HCT116 (cell line): Measurements from ENCODE around the gene REXO5. TPM values are rescaled to one million over a fixed set of nuclear protein-coding genes. Genes with fewer than 3 reads are reported as not detected.

Experiments
- ATAC-seq: fragments of 200-7000 bp; cut with Tn5 transposase; 2 replicates; pipeline ENCODE4 v1.9.1; 2020; ENCODE audit warnings: mild to moderate bottlenecking, moderate library complexity
- Bru-seq: library from RNA; stranded (reverse); fragments of 400-500 nt; gene quantifications from one replicate; lab custom pipeline; 2021; lab: Mats Ljungman, UMichigan
- BruChase-seq, 2 experiments: library from RNA; stranded (reverse); fragments of 400-500 nt; gene quantifications; one replicate each; lab custom pipeline; 2021; lab: Mats Ljungman, UMichigan
- BruUV-seq: library from RNA; stranded (reverse); fragments of 400-500 nt; replicated peaks from 2 replicates; lab custom pipeline; 2021; lab: Mats Ljungman, UMichigan
- CTCF ChIA-PET: fragments of 300-600 bp; sonication (Branson Sonifier 250); formaldehyde crosslinking; loops from one replicate; lab custom pipeline; 2021; ENCODE audit warnings: antibody characterized with exemption; lab: Charles Lee
- POLR2A ChIA-PET: fragments of 300-600, 350-600 bp; sonication (Branson Sonifier 250); formaldehyde crosslinking; loops from one replicate; lab custom pipeline; 2021; ENCODE audit warnings: antibody characterized with exemption; lab: Charles Lee
- RAD21 ChIA-PET, 2 experiments: fragments of 300-600 bp; sonication (Branson Sonifier 250); formaldehyde crosslinking; loops; one replicate each; lab custom pipeline; 2023; ENCODE audit warnings: low total read pairs in 2 of 2; ENCODE audit not compliant: uncharacterized antibody in 2 of 2, unreplicated experiment in 2 of 2, low non-redundant PET in 1 of 2; lab: Charles Lee
- DNase-seq: peaks from one replicate; pipeline ENCODE4 v3.0.0-alpha.2; 2010; ENCODE audit warnings: low read depth, low spot score
- H2AFZ ChIP-seq: fragments of 200-600 bp; shearing (Covaris generic), sonication (generic); 2 replicates; pipeline ENCODE4 v1.6.1; 2017; ENCODE audit warnings: low read depth, mixed run types, mixed read lengths, antibody characterized with exemption, low read length; ENCODE audit not compliant: poor library complexity, severe bottlenecking
- H3K27ac ChIP-seq: 2 replicates; pipeline ENCODE4 v1.5.1; 2012; ENCODE audit warnings: low read depth, low read length
- H3K27me3 ChIP-seq: fragments of 200-600 bp; sonication (generic); 2 replicates; pipeline ENCODE4 v1.6.1; 2016; ENCODE audit warnings: mixed run types, low read length, mixed read lengths; ENCODE audit not compliant: insufficient read depth
- H3K36me3 ChIP-seq, 2 experiments: fragments of 200-500 bp in 1 of 2; fragments of 200-600 bp in 1 of 2; sonication (Bioruptor generic) in 1 of 2; sonication (generic) in 1 of 2; 2 replicates each; pipeline versions ENCODE4 v1.5.1 to v1.6.1; 2014 to 2016; ENCODE audit warnings: low read length in 2 of 2, inconsistent platforms in 1 of 2, mixed read lengths in 1 of 2, mixed run types in 1 of 2; ENCODE audit not compliant: insufficient read depth in 2 of 2, control insufficient read depth in 1 of 2
- H3K4me1 ChIP-seq, 2 experiments: fragments of 200-600 bp in 1 of 2; sonication (generic) in 1 of 2; 2 replicates each; pipeline versions ENCODE4 v1.5.1 to v1.6.1; 2012 to 2017; ENCODE audit warnings: low read length in 2 of 2, inconsistent platforms in 1 of 2, mild to moderate bottlenecking in 1 of 2, mixed read lengths in 1 of 2, mixed run types in 1 of 2, moderate library complexity in 1 of 2; ENCODE audit not compliant: insufficient read depth in 2 of 2, control insufficient read depth in 1 of 2
- H3K4me2 ChIP-seq: fragments of 200-600 bp; sonication (generic); 2 replicates; pipeline ENCODE4 v1.6.1; 2017; ENCODE audit warnings: mixed run types, low read length, mixed read lengths
- H3K4me3 ChIP-seq, 2 experiments: fragments of 200-600 bp in 1 of 2; sonication (generic) in 1 of 2; replicated peaks in 1 of 2; 2 replicates each; pipeline ENCODE4 v1.5.1; 2011 to 2016; ENCODE audit warnings: low read length in 2 of 2, control low read depth in 1 of 2, low read depth in 1 of 2, mild to moderate bottlenecking in 1 of 2, mixed read lengths in 1 of 2, mixed run types in 1 of 2
- H3K79me2 ChIP-seq: fragments of 200-600 bp; sonication (generic); 2 replicates; pipeline ENCODE4 v1.6.1; 2017; ENCODE audit warnings: mild to moderate bottlenecking, mixed run types, low read length, moderate library complexity, mixed read lengths; ENCODE audit not compliant: insufficient read depth
- H3K9ac ChIP-seq: fragments of 200-600 bp; sonication (generic); 2 replicates; pipeline ENCODE4 v1.6.1; 2016; ENCODE audit warnings: low read length, mixed read lengths
- H3K9me2 ChIP-seq: fragments of 200-600 bp; sonication (generic), shearing (Covaris generic); 2 replicates; pipeline ENCODE4 v1.6.1; 2017; ENCODE audit warnings: mixed run types, mild to moderate bottlenecking, moderate library complexity; ENCODE audit not compliant: insufficient read depth
- H3K9me3 ChIP-seq, 2 experiments: fragments of 200-500 bp in 1 of 2; fragments of 200-600 bp in 1 of 2; sonication (Bioruptor generic) in 1 of 2; sonication (generic) in 1 of 2; 2 replicates each; pipeline ENCODE4 v1.6.1; 2014 to 2017; ENCODE audit warnings: low read length in 2 of 2, mixed read lengths in 2 of 2, inconsistent platforms in 1 of 2, low read depth in 1 of 2, mild to moderate bottlenecking in 1 of 2, mixed run types in 1 of 2, moderate library complexity in 1 of 2; ENCODE audit not compliant: control insufficient read depth in 1 of 2, insufficient read depth in 1 of 2
- H4K20me1 ChIP-seq: fragments of 200-600 bp; sonication (generic), shearing (Covaris generic); 2 replicates; pipeline ENCODE4 v1.6.1; 2017; ENCODE audit warnings: mixed run types, mild to moderate bottlenecking, moderate library complexity; ENCODE audit not compliant: insufficient read depth
- CBX3 ChIP-seq: IDR thresholded peaks from 2 replicates; pipeline ENCODE4 v1.6.1; 2012; ENCODE audit warnings: low read depth
- CEBPB ChIP-seq: IDR thresholded peaks from 2 replicates; pipeline ENCODE4 v1.6.1; 2012; ENCODE audit warnings: low read depth
- CTCF ChIP-seq, 3 experiments: fragments of 200-600 bp in 1 of 3; sonication (generic) in 1 of 3; IDR thresholded peaks in 2 of 3; conservative IDR thresholded peaks in 1 of 3; 2 replicates each; pipeline ENCODE4 v1.5.1; 2012 to 2017; ENCODE audit warnings: low read depth in 2 of 3, low read length in 2 of 3, antibody characterized with exemption in 1 of 3, borderline replicate concordance in 1 of 3, control low read depth in 1 of 3, mild to moderate bottlenecking in 1 of 3, mixed read lengths in 1 of 3, mixed run types in 1 of 3, moderate library complexity in 1 of 3; ENCODE audit not compliant: insufficient read depth in 1 of 3
- EGR1 ChIP-seq: IDR thresholded peaks from 2 replicates; pipeline ENCODE4 v1.6.1; 2012; ENCODE audit warnings: low read depth
- ELF1 ChIP-seq: IDR thresholded peaks from 2 replicates; pipeline ENCODE4 v1.6.1; 2012; ENCODE audit warnings: low read depth, borderline replicate concordance
- EZH2phosphoT487 ChIP-seq: fragments of 200-600 bp; IDR thresholded peaks from 2 replicates; pipeline ENCODE4 v1.6.1; 2018; ENCODE audit warnings: antibody characterized with exemption, borderline replicate concordance
- FOSL1 ChIP-seq: IDR thresholded peaks from 2 replicates; pipeline ENCODE4 v1.6.1; 2012; ENCODE audit warnings: low read depth
- JUND ChIP-seq: IDR thresholded peaks from 2 replicates; pipeline ENCODE4 v1.6.1; 2012
- MAX ChIP-seq: IDR thresholded peaks from 2 replicates; pipeline ENCODE4 v1.6.1; 2012
- POLR2A ChIP-seq: IDR thresholded peaks from 2 replicates; pipeline ENCODE4 v1.7.0; 2011; ENCODE audit warnings: borderline replicate concordance; ENCODE audit not compliant: insufficient read depth, insufficient read length; ENCODE audit errors: extremely low read depth
- POLR2AphosphoS5 ChIP-seq: IDR thresholded peaks from 2 replicates; pipeline ENCODE4 v1.6.1; 2011; ENCODE audit warnings: mild to moderate bottlenecking, low read depth, low read length, moderate library complexity
- RAD21 ChIP-seq: IDR thresholded peaks from 2 replicates; pipeline ENCODE4 v1.6.1; 2012; ENCODE audit warnings: low read depth, mild to moderate bottlenecking
- SIN3A ChIP-seq: IDR thresholded peaks from 2 replicates; pipeline ENCODE4 v1.6.1; 2012; ENCODE audit warnings: low read depth
- SP1 ChIP-seq: IDR thresholded peaks from 2 replicates; pipeline ENCODE4 v1.6.1; 2012; ENCODE audit warnings: low read depth
- TCF7L2 ChIP-seq: IDR thresholded peaks from 2 replicates; pipeline ENCODE4 v1.7.0; 2011; ENCODE audit warnings: borderline replicate concordance, inconsistent platforms; ENCODE audit not compliant: insufficient read depth, insufficient read length; ENCODE audit errors: extremely low read depth
- YY1 ChIP-seq: IDR thresholded peaks from 2 replicates; pipeline ENCODE4 v1.6.1; 2011; ENCODE audit warnings: low read length, low read depth, moderate library complexity, mild to moderate bottlenecking; ENCODE audit not compliant: insufficient replicate concordance; ENCODE audit errors: extremely low read depth
- ZBTB33 ChIP-seq: IDR thresholded peaks from 2 replicates; pipeline ENCODE4 v1.6.1; 2011; ENCODE audit warnings: mild to moderate bottlenecking, low read length, moderate library complexity; ENCODE audit not compliant: insufficient replicate concordance; ENCODE audit errors: extremely low read depth
- ZFX ChIP-seq: fragments of 450-650 bp; IDR thresholded peaks from 2 replicates; pipeline ENCODE4 v1.6.1; 2017
- intact Hi-C: fragments of 100-400 bp; cut with micrococcal nuclease; formaldehyde crosslinking; loops from 2 replicates; pipeline ENCODE4 v1.10.0; 2022
- long read RNA-seq: library from polyadenylated mRNA; unstranded; transcript quantifications from one replicate; pipeline ENCODE4 v2.0.0, GENCODE V29; 2021; ENCODE audit not compliant: unreplicated experiment
- polyA plus RNA-seq: library from polyadenylated mRNA; unstranded; fragments of >200 nt; gene quantifications from 2 replicates; pipeline ENCODE4 v1.2.1, GENCODE V29; 2012; ENCODE audit warnings: missing spikeins
- total RNA-seq: library from RNA; stranded (reverse); gene quantifications from one replicate; pipeline ENCODE4 v1.2.1, GENCODE V29; 2021; ENCODE audit not compliant: unreplicated experiment

The REXO5 gene
- total RNA-seq (10.5 TPM), Bru-seq, nascent RNA (percentile 56 among the genes with signal in this experiment), BruChase-seq, experiment 1, labeled RNA remaining after a 6-hour chase (percentile 43 among the genes with signal in this experiment), BruChase-seq, experiment 2, labeled RNA remaining after a 2-hour chase (percentile 55 among the genes with signal in this experiment)
- 4.7 and 9.0 TPM in 2 replicates for polyA plus RNA-seq
- long read RNA-seq, transcript REXO5-201 (20 exons, 2,722 nt) = major isoform, 6 of 16 reads
- long read RNA-seq, partial matches to known transcripts = 1 of 16 reads
- long read RNA-seq, other reads (novel, unspliced or antisense) = 9 of 16 reads

- Histone ChIP-seq H3K9me2 (no peaks in the 10 kb centered on the region), H3K9ac (peak within 1 kb of the TSS; percentile 77), H3K4me2 (peak within 1 kb of the TSS; percentile 81), H3K9me3 (no peaks in the 10 kb centered on the region), H3K36me3 (no peaks in the 10 kb centered on the region), H3K27me3 (no peaks in the 10 kb centered on the region), H3K27ac (peak within 1 kb of the TSS; percentile 90), H4K20me1 (no peaks in the 10 kb centered on the region), H3K79me2 (peaks cover 25% of the 10 kb centered on the region), H3K4me1 (peaks cover 8 to 16% of the 10 kb centered on the region in 2 experiments), H2AFZ (peak within 1 kb of the TSS; percentile 10), H3K4me3 (peak within 1 kb of the TSS; percentile 92 to 95)
- intact Hi-C loops = loop anchor here (1.0 to 5.0 kb wide), 2 partner anchors 276 to 494 kb away; no protein-coding TSS in a partner anchor
- CTCF ChIA-PET = interaction anchor here (0.6 to 1.1 kb wide), 5 partner anchors 10 to 382 kb away, joined by 3 to 4 read pairs (median 3); no protein-coding TSS in a partner anchor
- DNase-seq (peak; percentile 91), ATAC-seq (peak; percentile 84)
- TF ChIP-seq FOSL1 (no peak), CBX3 (no peak), ZFX (peak; percentile 58), POLR2AphosphoS5 (peak; percentile 90), TCF7L2 (peak; percentile 78), ZBTB33 (peak; percentile 72), SP1 (peak; percentile 60; the same call in 1 of the 2 replicates), JUND (no peak), CTCF (IDR thresholded peaks at IDR 0.05 in 2 of 3, conservative IDR thresholded peaks at IDR 0.05 in 1 of 3; ENCODE audit: borderline replicate concordance in 1 of 3, insufficient read depth in 1 of 3, low read depth in 2 of 3, low read length in 2 of 3) (peak; percentile 32 to 45 (median 44); a peak in 5 of 6 replicates), CEBPB (no peak), EZH2phosphoT487 (no peak), POLR2A (peak; percentile 95), ELF1 (peak; percentile 75), RAD21 (no peak), SIN3A (peak; percentile 92), YY1 (peak; percentile 92), MAX (peak; percentile 90), EGR1 (peak; percentile 51)
- TSS peak; percentile 91 for BruUV-seq
- RAD21 ChIA-PET = interaction anchor here (0.6 to 1.7 kb wide), 2 partner anchors 84 to 296 kb away, joined by 3 to 4 read pairs; no protein-coding TSS in a partner anchor
- POLR2A ChIA-PET = interaction anchor here (0.6 to 1.4 kb wide), 3 partner anchors 14 to 1427 kb away, joined by 3 to 4 read pairs (median 3); no protein-coding TSS in a partner anchor
These were observed at the start of gene REXO5, which contains the start of gene ERI2 for GRCh38 chr16:20806168-20807050. TSS of gene REXO5 (plus strand) at chr16:20806527. CDS start at chr16:20806954, 427 bp downstream. TSS of gene ERI2 (minus strand) at chr16:20806472. CDS start at chr16:20806430, 42 bp downstream.
